A549 (cell line): ENCODE measurements around the gene SLC22A14.

Source experiments
- CBX8 ChIP-seq: fragments of 200-600 bp; sonication (generic); IDR thresholded peaks from 2 replicates; pipeline ENCODE4 v1.6.1; 2016
- CEBPB ChIP-seq, 2 experiments: fragments of >200 bp in 1 of 2; sonication (Bioruptor Twin) in 1 of 2; formaldehyde crosslinking in 1 of 2; IDR thresholded peaks; 2 replicates each; pipeline ENCODE4 v1.6.1; 2012 to 2016
- CTCF ChIP-seq: fragments of >200 bp; sonication (Bioruptor Twin); formaldehyde crosslinking; IDR thresholded peaks from 3 replicates; pipeline ENCODE4 v1.5.1; 2016
- EP300 ChIP-seq, 2 experiments: fragments of >200 bp; sonication (Bioruptor Twin); formaldehyde crosslinking; IDR thresholded peaks; 2 replicates in 1 of 2; 3 replicates in 1 of 2; pipeline ENCODE4 v1.6.1; 2016 to 2017
- ESRRA ChIP-seq: fragments of 150-350 bp; IDR thresholded peaks from 2 replicates; pipeline ENCODE4 v1.6.1; 2014; ENCODE audit warnings: mild to moderate bottlenecking, low read length, borderline replicate concordance
- FOSB ChIP-seq: fragments of 250-450 bp; sonication (Bioruptor Pico); IDR thresholded peaks from 2 replicates; pipeline ENCODE4 v1.5.0; 2020; ENCODE audit warnings: mild to moderate bottlenecking, moderate library complexity
- RCOR1 ChIP-seq: fragments of 150-350 bp; IDR thresholded peaks from 2 replicates; pipeline ENCODE4 v1.6.1; 2014; ENCODE audit warnings: antibody characterized with exemption, low read length, low read depth
- RFX5 ChIP-seq: fragments of 450-650 bp; IDR thresholded peaks from 2 replicates; pipeline ENCODE4 v1.7.1; 2014; ENCODE audit warnings: antibody characterized with exemption, mild to moderate bottlenecking, moderate library complexity
- TFCP2L1 ChIP-seq: fragments of 250-450 bp; sonication (Bioruptor Pico); IDR thresholded peaks from 2 replicates; pipeline ENCODE4 v1.5.0; 2021; ENCODE audit warnings: mild to moderate bottlenecking

DNA sequence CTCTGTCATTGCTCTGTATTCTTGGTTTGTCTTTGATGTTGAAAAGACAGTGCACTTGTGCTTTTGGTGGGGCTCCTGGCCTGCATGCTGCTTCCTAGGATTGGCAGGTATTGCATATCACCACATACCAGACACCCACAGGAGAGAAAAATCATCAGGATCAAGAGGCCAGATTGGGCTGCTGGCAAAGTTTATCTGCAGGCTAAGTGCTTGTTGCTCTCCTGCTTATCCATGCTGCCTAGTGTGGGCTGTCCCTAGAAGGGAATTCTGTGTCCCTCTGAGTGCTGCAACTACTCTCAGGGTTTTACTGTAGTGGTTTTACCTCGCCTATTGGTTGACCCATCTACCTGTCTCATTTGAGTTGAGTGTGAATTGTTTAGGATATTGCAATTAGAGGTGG is 17.3 kb upstream of the SLC22A14 start:
- TF ChIP-seq ESRRA: no peak
- TF ChIP-seq CTCF: no peak
- no peak for TF ChIP-seq CEBPB (IDR thresholded peaks at IDR 0.05)
- TF ChIP-seq FOSB: no peak
- TF ChIP-seq RCOR1: no peak
- no peak for TF ChIP-seq TFCP2L1 (CRISPR knock-in tag)
- no peak for TF ChIP-seq CBX8
- no peak for TF ChIP-seq RFX5
- no peak for TF ChIP-seq EP300 (IDR thresholded peaks at IDR 0.05)
